ENCODE results near the gene PLXNA2.

The PLXNA2 gene

GRCh38 chr1:208089761-208090370 lies 154.3 kb downstream of the PLXNA2 start:
- no peak for DNase-seq (ENCODE audit: low read depth in 2 of 2)

- no peak for DNase-seq (ENCODE audit: low read depth in 2 of 2)
These were observed 155.0 kb downstream of the PLXNA2 start for GRCh38 chr1:208089149-208089548.

- DNase-seq (ENCODE audit: low read depth in 2 of 2), result no peak
These were observed 155.9 kb downstream of the PLXNA2 start for GRCh38 chr1:208088319-208088718.

GRCh38 chr1:208085655-208086515 lies 158.3 kb downstream of the PLXNA2 start:
- DNase-seq (ENCODE audit: low read depth in 2 of 2), result no peak

GRCh38 chr1:208084764-208085163 lies 159.4 kb downstream of the PLXNA2 start:
- DNase-seq (ENCODE audit: low read depth in 2 of 2), result no peak

GRCh38 chr1:208084220-208084619 lies 160.0 kb downstream of the PLXNA2 start:
- DNase-seq (ENCODE audit: low read depth in 2 of 2), result no peak

GRCh38 chr1:208083715-208084085 lies 160.5 kb downstream of the PLXNA2 start:
- DNase-seq (ENCODE audit: low read depth in 2 of 2), result no peak

GRCh38 chr1:208083016-208083714 lies 161.0 kb downstream of the PLXNA2 start:
- no peak for DNase-seq (ENCODE audit: low read depth in 2 of 2)

- no peak for DNase-seq (ENCODE audit: low read depth in 2 of 2)
These were observed 162.2 kb downstream of the PLXNA2 start for GRCh38 chr1:208081972-208082371.

- no peak for DNase-seq (ENCODE audit: low read depth in 2 of 2)
These were observed 163.5 kb downstream of the PLXNA2 start for GRCh38 chr1:208080396-208081286.

- DNase-seq (ENCODE audit: low read depth in 2 of 2), result no peak
These were observed 165.0 kb downstream of the PLXNA2 start for GRCh38 chr1:208079161-208079560.

- no peak for DNase-seq (ENCODE audit: low read depth in 2 of 2)
These were observed 165.4 kb downstream of the PLXNA2 start for GRCh38 chr1:208078752-208079151.

- DNase-seq (ENCODE audit: low read depth in 2 of 2), result no peak
These were observed 166.7 kb downstream of the PLXNA2 start for GRCh38 chr1:208077232-208078075.

GRCh38 chr1:208074353-208074752 lies 169.8 kb downstream of the PLXNA2 start:
- DNase-seq (ENCODE audit: low read depth in 2 of 2), result no peak

- DNase-seq (ENCODE audit: low read depth in 2 of 2), result no peak
These were observed 172.7 kb downstream of the PLXNA2 start for GRCh38 chr1:208071435-208072031.

- no peak for DNase-seq (ENCODE audit: low read depth in 2 of 2)
These were observed 174.3 kb downstream of the PLXNA2 start for GRCh38 chr1:208069908-208070307.

- DNase-seq (ENCODE audit: low read depth in 2 of 2), result no peak
These were observed 174.9 kb downstream of the PLXNA2 start for GRCh38 chr1:208069317-208069716.

- no peak for DNase-seq (ENCODE audit: low read depth in 2 of 2)
These were observed 175.3 kb downstream of the PLXNA2 start for GRCh38 chr1:208068908-208069307.

- DNase-seq (ENCODE audit: low read depth in 2 of 2), result no peak
These were observed 175.8 kb downstream of the PLXNA2 start for GRCh38 chr1:208068407-208068806.

- no peak for DNase-seq (ENCODE audit: low read depth in 2 of 2)
These were observed 177.6 kb downstream of the PLXNA2 start for GRCh38 chr1:208066583-208066982.

All from stimulated activated CD8-positive, alpha-beta memory T cell treated with anti-CD3 and anti-CD28 coated beads, Interleukin-2, amount 100 ng/mL, for 48 hours (primary cell).